Astrocyte (in vitro differentiated cells and primary cell): Measurements from ENCODE around the gene EIF1B.
A peak's percentile ranks its signal among the peaks of the same experiment; 100 is the strongest.

Source experiments
- EZH2 ChIP-seq: IDR thresholded peaks from 2 replicates; pipeline ENCODE4 v1.6.1; 2012; ENCODE audit warnings: mild to moderate bottlenecking, low read length, inconsistent platforms; ENCODE audit not compliant: insufficient read depth
- TF ChIP-seq, protein P1 (sequence below): IDR thresholded peaks from 2 replicates; pipeline ENCODE4 v1.5.1; 2011; ENCODE audit warnings: low read depth, mild to moderate bottlenecking, inconsistent platforms, low read length, moderate library complexity; ENCODE audit not compliant: insufficient read depth

DNA sequence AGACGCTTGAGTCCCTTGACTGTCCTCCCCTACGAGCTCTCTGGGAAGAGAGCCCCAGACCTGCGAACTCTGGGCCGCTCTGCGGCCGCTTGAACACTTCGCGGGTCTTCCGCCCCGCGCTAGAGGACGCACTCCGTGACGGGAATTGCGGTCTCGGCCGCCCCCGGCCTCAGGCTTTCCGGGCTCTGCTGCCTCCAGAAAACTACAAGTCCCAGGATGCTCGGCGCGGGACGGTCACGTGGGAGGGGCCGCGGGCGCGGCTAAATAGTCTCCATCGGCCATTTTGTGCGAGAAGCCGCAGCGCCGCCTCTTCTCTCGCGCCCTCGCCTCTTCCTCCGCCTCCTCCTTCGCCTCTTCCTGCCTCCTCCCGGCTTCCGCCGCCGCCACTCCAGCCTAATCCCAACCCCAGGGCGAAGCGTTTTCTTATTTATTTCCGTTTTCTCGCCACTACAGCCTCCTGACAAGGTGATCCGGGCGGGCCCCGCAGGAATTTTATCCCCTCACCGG lies at the start of gene EIF1B:
- TF ChIP-seq, protein P1, sequence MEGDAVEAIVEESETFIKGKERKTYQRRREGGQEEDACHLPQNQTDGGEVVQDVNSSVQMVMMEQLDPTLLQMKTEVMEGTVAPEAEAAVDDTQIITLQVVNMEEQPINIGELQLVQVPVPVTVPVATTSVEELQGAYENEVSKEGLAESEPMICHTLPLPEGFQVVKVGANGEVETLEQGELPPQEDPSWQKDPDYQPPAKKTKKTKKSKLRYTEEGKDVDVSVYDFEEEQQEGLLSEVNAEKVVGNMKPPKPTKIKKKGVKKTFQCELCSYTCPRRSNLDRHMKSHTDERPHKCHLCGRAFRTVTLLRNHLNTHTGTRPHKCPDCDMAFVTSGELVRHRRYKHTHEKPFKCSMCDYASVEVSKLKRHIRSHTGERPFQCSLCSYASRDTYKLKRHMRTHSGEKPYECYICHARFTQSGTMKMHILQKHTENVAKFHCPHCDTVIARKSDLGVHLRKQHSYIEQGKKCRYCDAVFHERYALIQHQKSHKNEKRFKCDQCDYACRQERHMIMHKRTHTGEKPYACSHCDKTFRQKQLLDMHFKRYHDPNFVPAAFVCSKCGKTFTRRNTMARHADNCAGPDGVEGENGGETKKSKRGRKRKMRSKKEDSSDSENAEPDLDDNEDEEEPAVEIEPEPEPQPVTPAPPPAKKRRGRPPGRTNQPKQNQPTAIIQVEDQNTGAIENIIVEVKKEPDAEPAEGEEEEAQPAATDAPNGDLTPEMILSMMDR = peak; percentile 71
- TF ChIP-seq EZH2 = no peak
